G401 (cell line): Measurements from ENCODE around the gene COL3A1. TPM values are rescaled to one million over a fixed set of nuclear protein-coding genes. Genes with fewer than 3 reads are reported as not detected.

Experiments used
- DNase-seq: peaks from one replicate; pipeline ENCODE4 v3.0.0-alpha.2; 2015; ENCODE audit warnings: low spot score
- in situ Hi-C: cut with HindIII; loops from 2 replicates; pipeline ENCODE4 v1.10.0; 2016; ENCODE audit warnings: low sequenced_read_pairs, mixed read lengths
- total RNA-seq: library from RNA; depleted of rRNA; stranded (reverse); fragments of >200 nt; shearing (Covaris generic); gene quantifications from 2 replicates; pipeline ENCODE4 v1.2.3, GENCODE V29; 2014

COL3A1 gene
- total RNA-seq, 1 experiment from 2014 or later: 349 TPM

DNA sequence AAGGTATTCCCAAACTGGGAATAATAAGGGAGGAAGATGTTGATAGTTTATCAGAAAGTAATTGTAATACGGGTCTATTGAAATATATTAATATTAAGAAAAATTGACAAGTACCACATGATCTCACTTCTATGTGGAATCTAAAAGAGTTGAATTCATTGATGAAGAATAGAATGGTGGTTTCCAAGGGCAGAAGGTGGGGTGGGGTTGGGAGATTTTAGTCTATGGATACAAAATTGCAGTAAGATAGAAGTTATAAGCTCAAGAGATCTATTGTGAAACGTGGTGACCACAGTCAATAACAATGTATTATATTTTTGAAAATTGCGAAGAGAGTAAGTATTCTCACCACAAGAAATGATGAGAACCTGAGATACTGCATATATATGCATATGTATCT lies 38.9 kb downstream of the COL3A1 start:
- in situ Hi-C loops: no loop called here
- DNase-seq: no peak

DNA sequence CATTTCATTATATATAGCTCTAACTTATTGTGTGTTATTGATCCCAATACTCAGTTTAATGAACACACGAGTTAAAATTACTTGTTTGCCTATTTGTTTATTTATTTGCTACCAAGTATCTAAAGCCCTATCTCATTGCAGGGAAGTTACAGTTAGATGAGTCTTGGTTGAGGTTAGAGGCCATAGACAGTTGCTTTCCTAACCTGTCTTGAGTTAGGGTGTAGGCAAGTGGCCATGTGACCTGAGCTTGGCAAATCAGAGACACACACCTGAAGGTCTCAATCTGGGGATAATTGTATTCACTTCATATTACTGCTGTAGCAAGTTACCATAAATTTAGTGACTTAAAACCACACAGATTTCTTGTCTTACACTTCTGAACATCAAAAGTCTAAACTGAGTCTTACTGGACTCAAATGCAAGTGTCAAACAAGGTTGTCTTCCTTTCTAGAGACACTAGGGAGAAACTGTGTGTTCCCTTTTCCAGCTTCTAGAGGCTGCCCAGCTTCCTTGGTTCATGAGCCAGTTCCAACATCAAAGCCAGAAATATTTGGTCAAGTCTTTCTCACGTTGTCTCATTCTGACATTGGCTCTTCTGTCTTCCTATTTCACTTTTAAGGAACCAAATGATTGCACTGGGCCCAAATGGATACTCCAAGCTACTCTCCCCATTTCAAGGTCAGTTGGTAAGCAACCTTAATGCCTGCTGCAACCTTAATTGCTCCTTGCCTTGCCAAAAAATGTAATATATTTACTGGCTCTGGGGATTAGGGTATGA lies 39.7 kb downstream of the COL3A1 start:
- in situ Hi-C loops: no loop called here
- DNase-seq: no peak

DNA sequence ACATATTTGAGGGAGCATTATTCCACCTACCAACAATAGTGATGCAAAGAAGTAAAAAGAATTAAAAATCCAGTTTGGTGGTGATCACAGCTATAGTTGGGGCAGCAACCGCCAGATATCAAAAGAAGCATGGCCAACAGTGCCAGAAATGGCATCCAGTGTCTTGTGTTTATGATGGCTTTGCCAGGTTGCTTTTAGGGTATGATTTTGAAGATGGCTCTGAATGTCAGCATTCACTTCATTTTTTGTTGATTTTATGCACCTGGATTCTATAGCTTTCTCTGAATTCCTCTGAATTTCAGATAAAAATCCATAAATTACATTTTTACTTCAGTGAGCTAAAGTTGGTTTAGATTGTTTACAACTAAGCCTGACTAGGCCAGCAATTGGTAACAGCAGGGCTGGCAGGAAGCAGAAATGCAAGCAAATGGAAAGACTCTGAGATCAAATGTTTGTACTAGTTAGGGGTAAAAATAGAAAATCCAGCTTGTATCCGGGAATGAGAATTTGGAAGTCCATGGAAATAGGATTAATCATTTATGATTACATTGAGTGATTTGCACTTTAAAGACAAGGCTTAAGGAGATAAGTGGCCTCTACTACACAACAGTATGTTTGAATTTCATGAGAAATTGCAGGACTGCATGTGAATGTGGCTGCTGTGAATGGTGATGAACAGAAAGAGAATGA lies 40.4 kb downstream of the COL3A1 start:
- DNase-seq: no peak
- in situ Hi-C loops: no loop called here

DNA sequence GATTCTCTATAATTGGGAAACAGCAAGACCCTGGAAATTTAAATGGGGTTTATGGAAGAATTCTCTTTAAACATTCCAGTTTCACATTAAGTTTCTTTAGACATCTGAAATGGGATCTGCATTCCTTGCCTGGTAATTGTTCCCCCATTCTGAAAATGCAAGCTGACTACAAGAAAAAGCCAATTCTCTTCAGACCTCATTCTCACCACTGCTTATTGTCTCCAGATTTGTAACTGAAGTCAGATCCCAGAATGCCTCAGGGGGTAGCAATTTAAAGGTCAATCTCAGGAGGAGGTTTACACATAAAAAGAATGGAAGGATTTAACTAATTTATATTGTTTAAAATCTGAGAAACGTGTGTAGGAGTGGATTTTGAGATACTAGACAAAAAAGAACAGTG lies 41.2 kb downstream of the COL3A1 start:
- no peak for DNase-seq
- in situ Hi-C loops: no loop called here

DNA sequence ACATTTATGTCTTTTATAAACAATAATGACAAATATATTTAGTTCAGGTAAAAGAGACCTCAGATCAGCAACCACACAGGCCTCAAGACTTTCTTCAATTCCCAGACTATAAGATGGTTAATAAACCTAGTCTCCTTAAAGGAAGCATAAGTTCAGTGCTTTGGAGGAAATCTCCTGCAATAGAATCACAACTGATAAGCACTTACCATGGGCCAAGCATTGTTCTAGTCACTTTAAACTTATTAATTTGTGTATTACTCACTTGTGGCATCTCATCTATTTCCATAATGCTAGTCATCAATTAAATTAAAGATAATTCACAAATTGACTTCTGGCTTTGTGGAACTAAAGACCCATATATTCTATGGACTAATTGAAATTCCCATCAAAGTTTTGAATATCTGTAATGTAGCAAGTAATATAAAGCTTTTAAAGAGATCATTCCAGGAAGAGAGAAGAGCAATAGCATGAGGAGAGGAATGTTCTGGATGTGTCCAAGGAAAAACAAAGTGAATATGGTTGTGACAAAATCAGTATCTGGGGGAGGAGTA lies 42.2 kb downstream of the COL3A1 start:
- in situ Hi-C loops: no loop called here
- DNase-seq: no peak

DNA sequence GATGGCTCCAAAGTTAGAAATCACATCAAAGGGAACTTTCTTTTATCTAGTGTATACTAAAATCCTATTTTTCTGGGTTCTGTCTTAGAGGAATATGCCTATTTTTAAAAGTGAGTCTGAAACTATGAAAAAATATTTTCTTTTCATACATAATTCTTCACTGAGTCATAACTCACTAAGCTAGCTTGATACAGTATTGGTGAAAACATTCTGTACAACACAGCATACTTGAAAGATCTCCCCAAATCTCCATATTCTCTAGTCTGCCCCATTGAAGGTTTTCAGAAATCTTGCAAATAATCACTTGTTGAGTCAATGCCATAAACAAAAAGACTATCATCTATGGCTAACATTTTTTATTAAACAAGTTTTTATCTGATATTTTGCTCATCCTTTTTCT lies 44.5 kb downstream of the COL3A1 start:
- in situ Hi-C loops: no loop called here

DNA sequence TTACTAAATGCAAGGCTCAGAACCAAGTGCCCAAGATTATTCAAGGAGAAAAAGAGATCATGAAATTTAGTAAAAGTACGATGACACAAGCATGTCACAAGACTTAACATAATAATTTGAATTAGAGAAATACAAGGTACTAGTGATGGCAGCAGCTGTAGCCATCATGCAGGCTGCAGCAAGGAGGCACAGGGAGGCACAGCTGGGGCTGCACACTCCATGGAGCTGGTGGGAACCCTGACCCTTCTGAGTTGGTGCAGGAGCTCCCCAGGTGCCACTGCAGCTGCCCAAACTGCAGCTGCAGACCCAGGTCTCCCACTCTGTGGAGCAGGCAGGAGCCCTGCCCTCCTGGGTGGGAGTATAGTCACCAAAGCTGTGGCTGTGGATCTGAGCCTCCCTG lies 46.0 kb downstream of the COL3A1 start:
- in situ Hi-C loops: no loop called here
- DNase-seq: no peak

More for the DNA sequence above, 44.5 kb downstream of the COL3A1 start:
- no peak for DNase-seq

DNA sequence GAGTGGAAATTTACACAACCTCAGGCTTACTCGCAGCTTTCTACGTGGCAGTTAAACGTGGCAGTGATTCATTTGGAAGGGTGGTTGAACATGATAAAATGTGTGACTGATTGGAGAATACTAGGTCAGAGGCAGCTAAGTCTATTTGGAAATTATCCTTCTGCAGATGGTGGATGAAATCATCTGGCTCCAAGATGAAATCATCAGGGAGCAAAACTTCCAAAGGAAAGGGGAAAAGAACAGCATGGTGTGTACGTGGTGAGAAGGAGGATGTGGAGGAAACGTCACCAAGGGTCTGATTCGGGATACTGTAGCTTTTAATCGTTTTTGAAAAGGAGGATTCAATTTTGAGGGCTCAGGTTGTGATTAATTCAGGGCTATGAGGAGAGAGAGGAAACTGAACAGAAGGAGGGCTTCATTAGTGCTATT lies 47.9 kb downstream of the COL3A1 start:
- in situ Hi-C loops: no loop called here

DNA sequence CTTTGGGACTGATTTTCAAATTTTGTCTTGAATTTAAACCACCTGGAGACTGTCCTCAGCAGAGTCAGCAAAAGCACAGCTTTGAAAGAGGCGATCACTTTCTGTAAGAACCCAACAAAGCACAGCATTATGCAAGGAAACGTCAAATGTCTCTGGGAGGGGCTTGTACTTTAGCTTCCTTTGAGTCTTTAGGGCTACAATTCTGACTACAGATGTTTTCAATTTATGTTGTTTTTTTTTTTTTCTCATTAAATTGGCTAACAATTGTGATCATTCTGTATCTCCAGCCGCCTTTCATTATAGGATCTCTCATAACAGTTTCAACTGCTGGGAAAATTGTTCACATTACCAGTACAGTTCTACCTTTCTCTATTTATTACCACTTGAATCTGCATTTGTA lies 48.3 kb downstream of the COL3A1 start:
- in situ Hi-C loops: no loop called here
- no peak for DNase-seq

More for the DNA sequence above, 47.9 kb downstream of the COL3A1 start:
- DNase-seq: no peak

DNA sequence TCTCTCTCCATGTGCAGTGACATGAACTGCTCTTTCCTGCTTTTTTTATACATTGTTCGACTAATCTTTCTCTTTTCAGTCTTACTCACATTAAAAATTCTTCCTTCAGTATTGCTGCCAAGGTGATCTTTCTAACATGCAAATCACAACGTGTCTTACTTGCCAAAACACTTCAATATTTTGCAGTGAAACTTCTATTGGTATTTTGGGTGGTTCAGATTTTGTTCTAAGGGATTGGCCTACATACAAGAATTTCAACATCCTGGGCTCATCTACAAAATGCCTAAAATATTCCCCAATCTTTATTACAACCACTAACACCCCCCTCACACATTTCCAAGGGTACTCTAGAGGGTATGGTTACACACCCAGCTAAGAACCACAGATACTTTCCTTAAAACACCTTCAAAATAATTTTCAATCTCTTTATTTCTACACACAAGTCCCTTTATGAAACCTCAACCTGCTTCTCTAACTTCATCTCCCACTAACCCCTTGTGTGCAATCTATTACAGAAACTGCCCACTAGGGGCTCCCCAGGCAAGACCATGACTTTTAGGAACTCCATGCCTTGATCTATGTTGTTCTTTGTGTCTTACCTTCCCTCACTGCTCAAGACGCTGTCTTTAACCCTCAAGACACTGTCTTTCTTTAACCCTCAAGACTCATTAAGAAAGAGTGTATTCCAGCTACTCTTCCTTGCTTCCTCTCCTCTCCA lies 50.9 kb downstream of the COL3A1 start:
- in situ Hi-C loops: no loop called here
- no peak for DNase-seq

DNA sequence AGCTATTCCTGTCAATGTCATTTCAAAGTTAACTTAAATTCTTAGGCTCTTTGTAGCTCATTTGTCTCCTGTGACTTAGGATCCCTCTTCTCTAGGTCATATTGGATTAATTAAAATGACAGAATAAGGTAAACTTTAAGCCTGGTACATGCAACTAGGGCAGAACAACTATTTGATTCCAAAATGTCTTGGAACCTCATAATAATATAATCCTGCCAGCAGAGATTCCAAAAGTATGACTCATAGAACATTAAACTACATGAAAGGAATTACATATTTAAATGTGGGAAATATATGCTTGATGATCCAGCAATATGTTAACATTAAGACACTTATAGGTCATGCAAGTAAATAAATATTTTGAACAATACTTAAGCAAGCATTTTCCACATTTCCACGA lies 63.3 kb downstream of the COL3A1 start:
- in situ Hi-C loops: no loop called here
- no peak for DNase-seq

DNA sequence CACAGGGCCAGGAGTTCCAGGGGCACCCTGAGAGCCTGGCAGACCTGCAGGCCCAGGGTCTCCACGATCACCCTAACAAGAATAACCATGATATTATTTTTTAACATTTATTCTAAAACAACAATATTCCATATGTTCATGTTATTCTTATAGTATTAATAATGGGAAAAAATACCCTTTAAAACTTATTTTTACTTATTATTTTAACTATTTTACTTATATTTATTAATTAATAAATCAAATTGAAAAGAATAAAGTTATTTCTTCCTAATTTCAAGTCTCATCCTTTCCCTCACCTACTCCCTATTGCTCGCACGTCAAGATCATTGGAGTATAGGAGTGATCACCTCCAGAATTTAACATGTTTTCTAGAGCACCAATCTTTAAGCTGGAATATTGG lies 71.7 kb downstream of the COL3A1 start:
- DNase-seq: no peak
- in situ Hi-C loops: no loop called here

DNA sequence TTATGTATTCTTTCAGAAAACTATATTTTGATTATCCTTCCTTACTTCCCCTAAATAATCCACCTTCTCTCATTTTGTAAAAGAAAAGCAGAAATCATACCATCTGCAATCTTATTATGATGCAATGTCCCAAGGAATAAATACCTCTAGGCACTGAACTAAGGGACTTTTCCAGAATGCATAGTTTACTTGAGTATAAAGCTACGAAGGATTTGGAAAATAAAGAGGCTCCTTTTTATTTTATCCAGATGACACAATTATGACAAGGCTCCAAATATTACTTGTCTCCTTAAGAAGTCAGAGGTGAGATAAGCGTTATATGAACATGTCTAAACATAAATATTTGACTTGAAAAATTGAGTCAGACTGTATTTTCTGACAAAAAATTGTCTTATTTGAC lies 72.1 kb downstream of the COL3A1 start:
- no peak for DNase-seq
- in situ Hi-C loops: no loop called here

DNA sequence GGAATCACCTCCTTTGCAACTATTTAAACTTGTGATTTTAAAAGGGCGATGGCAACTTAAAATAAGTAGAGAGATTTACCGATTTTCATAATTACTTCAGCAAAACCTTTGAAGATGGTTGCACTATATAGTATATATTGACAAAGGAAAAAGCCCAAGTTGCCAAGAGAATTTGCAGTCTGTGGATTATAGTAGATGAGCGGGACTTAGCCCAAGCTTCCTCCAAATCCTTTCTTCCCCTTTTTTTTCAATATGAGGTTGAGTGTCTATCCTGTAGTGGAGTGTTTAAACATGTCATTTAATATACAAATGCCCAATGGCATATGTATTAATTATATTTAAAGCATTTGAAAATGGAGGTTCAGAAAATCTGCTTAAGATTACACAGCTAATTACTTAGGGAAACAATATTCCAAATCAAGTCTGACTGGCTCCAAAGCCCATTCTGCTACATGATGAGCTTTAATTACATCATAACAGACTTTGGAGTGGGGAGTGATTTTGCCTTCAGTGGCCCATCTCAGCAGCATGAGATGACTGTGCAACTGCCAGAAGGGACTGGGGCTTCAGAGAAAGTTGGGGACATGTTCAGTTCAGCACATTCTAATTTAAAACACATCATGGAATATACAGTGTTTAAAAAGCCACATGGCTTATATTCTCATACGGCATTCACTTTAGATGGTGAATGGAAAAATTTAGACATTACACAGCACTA lies 73.2 kb downstream of the COL3A1 start:
- in situ Hi-C loops: no loop called here
- no peak for DNase-seq

DNA sequence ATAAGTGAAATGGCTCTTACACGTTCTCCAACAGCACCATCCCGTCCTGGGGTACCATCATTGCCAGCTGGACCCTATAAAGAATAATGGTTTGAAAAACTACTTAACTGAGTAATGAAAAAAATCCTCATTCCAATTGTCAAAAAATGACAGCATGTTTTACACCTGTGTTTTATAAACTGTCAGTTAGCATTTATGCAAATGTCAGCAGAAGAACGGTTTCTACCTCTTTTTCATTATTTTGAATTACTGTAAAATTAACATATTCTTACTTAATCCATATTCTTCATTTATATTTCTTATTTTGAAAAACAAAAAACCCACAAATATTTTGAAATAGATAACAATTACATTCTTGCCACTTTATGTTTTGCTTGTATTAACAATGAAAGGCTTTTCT lies 74.0 kb downstream of the COL3A1 start:
- DNase-seq: no peak
- in situ Hi-C loops: no loop called here

DNA sequence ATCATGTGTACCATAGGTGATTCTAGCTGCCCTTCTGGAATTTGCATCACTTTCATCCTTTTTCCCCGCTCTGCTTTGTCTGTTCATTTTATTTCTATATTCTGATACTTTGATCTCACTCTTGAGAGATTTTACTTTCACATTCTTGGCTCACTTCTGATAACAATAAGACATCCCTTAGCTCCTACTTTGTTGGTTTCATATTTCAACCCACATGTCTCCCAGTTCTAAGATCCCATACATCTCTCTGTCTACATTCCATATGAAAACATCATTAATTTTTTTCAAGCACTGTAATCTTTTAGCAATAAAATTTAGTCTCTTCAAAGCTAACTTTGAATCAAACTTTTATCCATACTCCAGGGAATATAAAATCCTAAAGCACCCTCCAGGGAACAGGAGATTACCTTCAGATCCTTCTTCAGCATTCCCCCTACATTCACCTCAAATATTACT lies 75.6 kb downstream of the COL3A1 start:
- no peak for DNase-seq
- in situ Hi-C loops: no loop called here

DNA sequence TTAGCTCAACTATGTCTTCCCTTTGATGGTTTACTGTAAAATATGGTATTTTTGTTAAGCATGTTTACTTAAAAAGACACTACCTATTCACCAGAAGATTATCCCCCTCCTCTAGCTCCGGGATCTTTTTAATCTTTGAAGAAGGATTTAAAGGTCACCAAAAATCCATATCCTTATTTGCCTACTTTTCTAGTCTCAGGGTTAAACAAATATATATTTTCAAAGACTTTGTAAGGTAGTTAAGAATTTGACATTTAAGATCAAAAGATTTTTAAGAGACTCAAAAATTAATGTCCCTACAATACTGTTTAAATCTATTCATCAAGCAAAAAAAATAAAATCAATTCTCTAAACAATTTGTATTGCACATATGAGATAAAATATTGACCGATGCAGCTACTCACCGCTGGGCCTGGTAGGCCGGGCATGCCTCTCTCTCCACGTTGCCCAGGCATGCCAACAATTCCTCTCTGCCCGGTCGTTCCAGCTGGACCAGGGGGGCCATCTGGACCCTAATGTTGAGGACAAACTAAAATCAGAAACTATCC lies 76.1 kb downstream of the COL3A1 start:
- no peak for DNase-seq
- in situ Hi-C loops: no loop called here

DNA sequence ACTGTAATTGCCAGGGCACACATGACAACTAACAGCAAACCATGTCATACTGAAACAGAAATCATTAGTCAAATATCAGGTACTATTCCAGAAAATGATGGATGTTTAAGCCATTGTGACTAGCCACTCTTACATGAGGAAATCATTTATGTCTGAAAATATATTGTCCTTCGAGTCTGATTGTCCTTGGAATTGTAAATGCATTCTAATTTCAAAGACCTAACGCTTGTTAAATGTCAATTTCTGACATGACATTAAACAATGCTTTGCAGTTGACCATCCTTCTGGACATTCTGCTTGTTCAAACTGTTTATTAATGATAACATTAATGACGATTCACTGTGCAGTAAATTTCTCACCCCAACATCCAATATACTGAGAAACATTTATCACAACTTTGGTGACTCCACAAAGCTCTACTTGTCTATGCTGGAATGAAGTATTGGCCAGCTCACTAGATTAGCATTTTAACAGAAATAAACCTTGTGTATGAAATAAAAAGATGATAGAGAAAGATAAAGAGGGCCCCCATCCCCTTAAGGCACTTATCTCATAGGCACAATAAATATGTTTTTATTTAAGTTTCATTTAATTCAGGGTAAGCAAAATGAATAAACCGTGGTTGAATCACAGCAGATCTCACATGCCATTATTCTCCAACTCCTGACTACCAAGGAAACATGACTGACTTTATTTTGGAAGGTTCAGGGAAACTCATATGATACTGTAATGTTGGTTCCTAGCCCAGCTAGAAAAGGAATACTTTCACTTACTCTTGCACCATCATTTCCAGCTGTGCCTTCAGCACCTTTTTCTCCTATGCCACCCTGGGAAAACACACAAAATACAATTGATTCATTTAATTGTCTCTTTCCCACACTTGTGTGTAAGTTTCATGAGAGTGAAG lies 82.3 kb downstream of the COL3A1 start:
- in situ Hi-C loops: no loop called here
- no peak for DNase-seq
